GM12865 (cell line): ENCODE measurements around the gene SBK3.

ENCODE experiments used
- DNase-seq: peaks from one replicate; pipeline ENCODE4 v3.0.0; 2010; ENCODE audit warnings: low read depth
- H3K4me3 ChIP-seq: 2 replicates; pipeline ENCODE4 v1.5.1; 2011; ENCODE audit warnings: mild to moderate bottlenecking, low read depth, low read length, control low read depth
- TF ChIP-seq, protein P1 (sequence below): IDR thresholded peaks from 2 replicates; pipeline ENCODE4 v1.5.1; 2011; ENCODE audit warnings: low read length, control low read depth, low read depth, inconsistent platforms; ENCODE audit not compliant: insufficient read depth; ENCODE audit errors: missing control alignments

SBK3 gene

DNA sequence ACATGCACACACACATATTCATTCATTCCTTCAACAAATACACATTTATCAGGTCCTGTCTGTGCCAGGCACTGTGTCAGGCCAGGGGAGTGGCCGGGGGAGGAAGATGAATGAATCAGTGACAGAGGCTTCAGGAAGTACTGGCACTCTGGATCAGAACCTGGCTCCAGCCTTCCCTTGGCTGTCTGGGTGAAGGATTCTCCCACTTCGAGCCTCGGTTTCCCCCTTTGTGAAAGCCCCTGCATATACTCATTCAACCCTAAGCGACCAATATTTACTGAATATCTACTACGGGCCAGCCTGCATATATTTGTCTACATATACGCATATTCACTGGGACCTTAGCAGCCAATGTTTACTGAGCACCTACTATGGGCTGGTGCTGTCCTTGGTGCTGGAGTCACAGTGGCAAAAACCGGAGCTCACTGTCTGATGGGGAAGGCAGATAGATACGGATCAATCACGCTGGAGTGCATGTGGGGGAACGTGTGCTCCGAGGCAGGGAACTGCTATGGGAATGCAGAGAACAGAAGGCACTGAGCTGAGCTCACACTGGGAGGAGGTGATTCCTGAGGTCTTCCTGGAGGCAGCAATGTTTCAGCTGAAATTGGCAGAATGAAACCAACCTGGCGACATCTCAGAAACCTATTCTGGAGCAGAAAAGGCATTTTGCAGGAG is 35.9 kb upstream of the SBK3 start:
- peak overlapping the region; percentile 78 for H3K4me3 ChIP-seq
- TF ChIP-seq, protein P1, sequence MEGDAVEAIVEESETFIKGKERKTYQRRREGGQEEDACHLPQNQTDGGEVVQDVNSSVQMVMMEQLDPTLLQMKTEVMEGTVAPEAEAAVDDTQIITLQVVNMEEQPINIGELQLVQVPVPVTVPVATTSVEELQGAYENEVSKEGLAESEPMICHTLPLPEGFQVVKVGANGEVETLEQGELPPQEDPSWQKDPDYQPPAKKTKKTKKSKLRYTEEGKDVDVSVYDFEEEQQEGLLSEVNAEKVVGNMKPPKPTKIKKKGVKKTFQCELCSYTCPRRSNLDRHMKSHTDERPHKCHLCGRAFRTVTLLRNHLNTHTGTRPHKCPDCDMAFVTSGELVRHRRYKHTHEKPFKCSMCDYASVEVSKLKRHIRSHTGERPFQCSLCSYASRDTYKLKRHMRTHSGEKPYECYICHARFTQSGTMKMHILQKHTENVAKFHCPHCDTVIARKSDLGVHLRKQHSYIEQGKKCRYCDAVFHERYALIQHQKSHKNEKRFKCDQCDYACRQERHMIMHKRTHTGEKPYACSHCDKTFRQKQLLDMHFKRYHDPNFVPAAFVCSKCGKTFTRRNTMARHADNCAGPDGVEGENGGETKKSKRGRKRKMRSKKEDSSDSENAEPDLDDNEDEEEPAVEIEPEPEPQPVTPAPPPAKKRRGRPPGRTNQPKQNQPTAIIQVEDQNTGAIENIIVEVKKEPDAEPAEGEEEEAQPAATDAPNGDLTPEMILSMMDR = no peak
- no peak for DNase-seq

DNA sequence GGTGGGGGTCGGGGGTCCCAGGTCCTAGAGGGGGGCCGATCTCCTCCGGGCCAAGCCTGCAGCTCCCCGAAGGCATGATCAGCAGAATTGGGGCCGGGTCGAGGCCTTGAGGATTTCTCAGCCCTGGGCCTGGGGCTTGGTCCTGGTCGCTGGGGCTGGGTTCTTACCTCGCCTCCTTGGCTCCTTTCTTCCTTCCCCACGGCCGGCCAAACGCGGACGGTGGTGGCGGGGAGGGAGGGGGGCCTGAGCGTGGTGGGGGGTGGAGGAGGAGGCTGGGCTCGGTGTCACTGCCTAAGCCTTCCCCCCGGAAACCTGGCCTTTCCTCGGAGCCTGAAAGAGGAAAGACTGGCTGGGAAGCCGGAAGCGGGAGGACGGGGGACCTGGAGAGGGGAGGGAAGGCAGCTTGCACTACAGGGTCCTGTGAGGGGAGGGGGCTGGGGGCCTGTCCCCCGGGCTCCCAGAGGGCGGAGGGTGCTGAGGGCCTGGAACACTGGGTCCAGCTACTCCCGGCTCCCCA is 35.3 kb upstream of the SBK3 start, which contains the start of gene ZNF579:
ZNF579 (minus strand) TSS at position 221 of the 517 bp plus-strand sequence. CDS start 1,209 bp downstream, outside the sequence.
- DNase-seq = peak; percentile 91
- TF ChIP-seq, protein P1 = no peak
- H3K4me3 ChIP-seq = peak within 1 kb of the TSS; percentile 78

- DNase-seq = no peak
- TF ChIP-seq, protein P1 = no peak
- H3K4me3 ChIP-seq = peak overlapping the region; percentile 78
Measured at GRCh38 chr19:55579766-55580621, 34.7 kb upstream of the SBK3 start.

DNA sequence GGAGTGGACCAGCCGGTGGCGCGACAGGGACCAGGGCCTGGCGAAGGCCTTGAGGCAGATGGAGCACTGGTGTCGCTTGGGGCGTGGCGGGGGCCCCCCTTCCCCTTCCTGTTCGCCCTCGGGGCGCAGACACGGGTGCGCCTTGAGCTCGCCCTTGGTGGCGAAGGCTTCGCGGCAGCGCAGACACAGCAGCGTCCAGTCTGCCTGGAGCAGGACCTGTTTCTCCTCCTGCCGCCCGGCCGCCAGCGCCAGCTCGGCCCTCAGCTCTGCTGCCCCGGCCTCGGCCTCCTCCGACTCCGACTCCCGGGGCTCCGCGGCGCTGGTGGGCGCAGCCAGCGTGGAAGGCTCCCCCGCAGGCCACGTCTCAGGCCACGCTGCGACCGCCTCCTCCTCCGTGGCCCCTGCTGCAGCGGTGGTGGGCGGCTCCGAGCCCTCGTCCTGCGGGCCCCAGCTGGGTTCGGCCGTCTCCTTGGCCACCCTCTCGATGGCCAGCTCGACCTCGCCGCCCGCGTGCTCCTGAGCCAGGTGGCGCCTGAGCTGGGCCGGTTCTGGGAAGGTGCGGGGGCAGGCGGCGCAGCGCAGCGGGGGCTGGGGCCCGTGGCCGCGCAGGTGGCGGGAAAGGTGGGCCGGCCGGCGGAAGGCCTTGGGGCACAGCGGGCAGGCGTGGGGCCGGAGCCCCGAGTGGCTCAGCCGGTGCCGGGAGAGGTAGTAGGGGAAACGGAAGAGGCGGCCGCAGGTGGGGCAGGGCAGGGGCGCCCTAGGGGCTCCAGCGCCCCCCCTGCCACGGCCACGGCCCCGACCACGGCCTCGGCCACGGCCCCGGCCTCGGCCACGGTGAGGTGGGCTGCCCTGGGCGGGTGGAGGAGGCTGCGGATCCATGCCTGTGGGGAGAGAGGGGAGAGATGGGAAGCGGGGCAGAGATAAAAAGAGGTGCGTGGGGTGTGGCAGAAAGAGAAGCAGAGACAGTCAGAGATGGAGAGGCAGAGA is 33.7 kb upstream of the SBK3 start:
- DNase-seq = no peak
- TF ChIP-seq, protein P1 = no peak
- no peak overlapping the region; the same call in 1 of the 2 replicates for H3K4me3 ChIP-seq

- no peak overlapping the region for H3K4me3 ChIP-seq
- TF ChIP-seq, protein P1 = no peak
- DNase-seq = no peak
Measured at GRCh38 chr19:55578031-55578760, 32.9 kb upstream of the SBK3 start.
